HG02981 (cell line): Measurements from ENCODE around the gene ARL17B.
"Not testable (repeated sequence)": the region's sequence is repeated elsewhere in the genome, so short reads cannot be mapped to it uniquely, and the experiment has no call there.

ENCODE experiments used
- ATAC-seq: cut with Tn5 transposase; IDR thresholded peaks from one replicate; pipeline ENCODE4 v1.9.1; 2021; ENCODE audit warnings: mild to moderate bottlenecking, moderate library complexity; ENCODE audit not compliant: unreplicated experiment

Gene ARL17B

DNA sequence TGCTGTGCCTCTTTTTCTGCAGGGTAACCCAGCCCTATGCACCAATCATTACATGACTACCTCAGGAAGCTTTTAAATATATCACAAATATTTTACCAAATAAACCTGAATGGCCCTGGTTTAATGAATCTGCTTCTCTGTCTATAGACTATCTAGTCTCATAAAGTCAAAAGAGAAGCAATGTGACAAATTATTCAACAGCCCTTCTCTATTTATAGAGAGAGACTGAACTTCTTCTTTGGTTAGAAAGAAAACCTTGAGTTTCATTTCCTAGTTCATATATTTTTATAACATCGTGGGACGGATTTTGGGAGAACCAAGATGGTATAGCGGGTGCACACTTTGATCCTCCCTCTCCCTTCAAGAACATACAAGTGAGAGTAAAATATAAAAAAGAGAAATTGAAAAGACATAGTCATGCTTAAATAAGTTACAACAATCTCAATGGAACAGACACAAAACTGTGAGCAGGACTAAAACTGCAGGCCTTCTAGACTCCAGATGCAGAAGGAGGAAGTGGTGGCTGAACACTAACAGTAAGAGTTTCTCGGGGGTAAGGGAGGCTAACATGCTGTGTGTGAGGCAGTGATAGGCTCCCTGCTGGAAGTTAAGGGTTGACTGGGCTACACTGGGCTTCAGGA lies 70.5 kb downstream of the ARL17B start:
- peak; percentile 97 for ATAC-seq

DNA sequence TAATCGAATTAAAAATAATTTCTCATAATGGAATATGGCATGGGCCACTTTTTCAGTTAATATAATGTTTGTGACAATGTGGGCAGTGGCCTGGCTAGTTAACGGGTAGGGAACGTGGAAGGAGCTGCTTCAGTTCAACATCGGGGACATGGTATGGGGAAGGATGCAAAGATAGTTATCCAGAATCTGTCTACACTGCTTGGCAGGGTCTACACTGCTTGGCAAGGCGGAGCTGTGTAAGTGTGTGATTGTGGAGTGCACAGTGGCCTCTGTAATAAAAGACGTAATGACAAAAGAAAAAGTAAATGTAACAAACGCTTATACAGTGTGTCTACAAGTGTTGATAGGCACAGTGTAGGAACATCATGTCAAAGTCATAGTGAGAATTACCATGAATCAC lies 74.0 kb downstream of the ARL17B start:
- ATAC-seq = not testable (repeated sequence)

- ATAC-seq = not testable (repeated sequence)
Observed at GRCh38 chr17:46286764-46287221, 74.8 kb downstream of the ARL17B start.

DNA sequence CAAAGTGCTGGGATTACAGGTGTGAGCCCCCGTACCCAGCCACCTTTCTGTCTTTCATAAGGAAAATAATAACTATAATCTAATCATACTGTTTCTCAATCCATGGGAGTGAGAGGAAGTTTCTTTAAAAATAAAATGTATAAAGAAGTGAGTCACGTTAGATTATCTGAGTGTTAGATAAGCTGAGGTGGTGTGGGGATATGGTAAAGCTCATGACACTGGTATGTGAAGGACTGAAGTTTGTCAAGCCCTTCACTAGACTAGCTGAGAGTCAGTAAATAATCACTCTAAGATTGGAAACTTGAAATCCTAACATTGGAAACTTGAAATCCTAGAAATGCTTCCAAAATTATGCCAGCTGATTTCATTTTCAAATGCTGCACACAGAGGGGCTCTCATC lies 76.1 kb downstream of the ARL17B start:
- ATAC-seq = not testable (repeated sequence)

GRCh38 chr17:46284467-46284866 lies 77.1 kb downstream of the ARL17B start:
- not testable (repeated sequence) for ATAC-seq

DNA sequence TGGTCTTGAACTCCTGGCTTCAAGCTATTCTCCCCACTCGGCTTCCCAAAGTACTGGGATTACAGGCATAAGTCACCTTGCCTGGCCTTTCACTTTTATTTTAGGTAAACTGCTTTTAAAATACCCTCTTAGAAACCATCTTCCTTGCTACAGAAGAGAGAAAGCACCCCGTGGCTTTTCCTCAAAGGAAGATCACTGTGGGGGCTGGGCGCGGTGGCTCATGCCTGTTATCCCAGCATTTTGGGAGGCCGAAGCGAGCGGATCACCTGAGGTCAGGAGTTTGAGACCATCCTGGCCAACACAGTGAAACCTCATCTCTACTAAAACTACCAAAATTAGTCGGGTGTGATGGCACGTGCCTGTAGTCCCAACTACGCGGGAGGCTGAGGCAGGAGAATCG lies 78.9 kb downstream of the ARL17B start:
- ATAC-seq = not testable (repeated sequence)

DNA sequence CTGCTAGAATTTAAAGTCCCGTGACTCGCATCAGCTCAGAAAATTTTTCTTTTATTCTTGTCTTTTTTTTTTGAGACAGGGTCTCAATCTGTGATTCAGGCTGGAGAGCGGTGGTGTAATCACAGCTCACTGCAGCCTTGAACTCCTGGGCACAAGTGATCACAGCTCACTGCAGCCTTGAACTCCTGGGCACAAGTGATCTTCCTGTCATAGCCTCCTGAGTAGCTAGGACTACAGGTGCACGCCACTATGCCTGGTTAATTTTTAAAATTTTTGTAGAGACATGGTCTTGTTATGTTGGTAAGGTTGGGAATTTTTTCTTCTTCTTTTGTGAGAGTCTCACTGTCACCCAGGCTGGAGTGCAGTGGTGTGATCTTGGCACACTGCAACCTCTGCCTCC lies 80.2 kb downstream of the ARL17B start:
- ATAC-seq = not testable (repeated sequence)

DNA sequence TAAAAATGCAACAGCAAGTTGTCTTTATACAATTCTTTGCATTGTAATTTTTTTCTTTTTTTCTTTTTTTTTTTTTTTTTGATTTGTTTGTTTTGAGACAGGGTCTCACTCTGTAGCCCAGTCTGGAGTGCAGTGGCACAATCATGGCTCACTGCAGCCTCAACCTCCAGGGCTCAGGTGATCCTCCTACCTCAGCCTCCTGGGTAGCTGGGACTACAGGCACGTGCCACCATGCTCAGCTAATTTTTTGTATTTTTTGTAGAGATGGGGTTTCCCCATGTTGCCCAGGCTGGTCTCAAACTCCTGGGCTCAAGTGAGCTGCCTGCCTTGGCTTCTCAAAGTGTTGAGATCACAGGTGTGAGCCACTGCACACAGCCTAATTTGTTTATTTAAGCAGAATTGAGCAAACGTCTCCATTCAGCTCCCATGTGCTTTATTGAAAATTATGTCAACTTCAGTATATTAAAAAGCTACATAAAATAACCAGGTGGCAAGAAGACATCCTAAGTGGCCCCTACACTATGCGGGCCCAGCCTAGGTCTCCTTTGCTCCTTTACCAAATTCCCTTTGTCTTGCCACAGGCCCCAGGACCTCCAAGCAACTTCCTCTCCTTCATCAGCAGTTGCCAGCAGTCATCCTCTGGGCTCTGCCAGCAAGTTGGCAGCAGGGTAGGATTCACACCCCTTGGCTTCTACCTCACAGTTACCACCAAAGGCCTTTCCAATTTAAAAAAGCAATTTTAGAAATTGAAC lies 84.7 kb downstream of the ARL17B start:
- not testable (repeated sequence) for ATAC-seq

DNA sequence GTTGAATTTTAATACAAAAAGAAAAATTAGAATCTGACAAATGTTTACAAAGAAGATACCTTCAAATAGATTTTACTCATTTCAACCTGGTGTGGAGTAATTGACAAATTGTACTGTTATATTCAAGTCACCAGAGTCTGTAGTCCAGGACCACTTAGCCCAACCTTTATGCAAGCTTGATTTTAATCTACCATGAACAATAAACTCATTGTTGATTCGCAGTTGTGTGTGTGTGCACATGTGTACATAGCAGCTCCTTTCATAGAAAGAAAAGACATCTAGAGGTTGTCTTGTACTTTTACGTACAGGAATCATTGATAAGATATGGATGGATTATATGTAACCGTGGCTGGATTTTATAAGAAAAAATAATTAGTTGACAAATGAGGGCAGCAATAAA lies 87.3 kb downstream of the ARL17B start:
- ATAC-seq = no peak

DNA sequence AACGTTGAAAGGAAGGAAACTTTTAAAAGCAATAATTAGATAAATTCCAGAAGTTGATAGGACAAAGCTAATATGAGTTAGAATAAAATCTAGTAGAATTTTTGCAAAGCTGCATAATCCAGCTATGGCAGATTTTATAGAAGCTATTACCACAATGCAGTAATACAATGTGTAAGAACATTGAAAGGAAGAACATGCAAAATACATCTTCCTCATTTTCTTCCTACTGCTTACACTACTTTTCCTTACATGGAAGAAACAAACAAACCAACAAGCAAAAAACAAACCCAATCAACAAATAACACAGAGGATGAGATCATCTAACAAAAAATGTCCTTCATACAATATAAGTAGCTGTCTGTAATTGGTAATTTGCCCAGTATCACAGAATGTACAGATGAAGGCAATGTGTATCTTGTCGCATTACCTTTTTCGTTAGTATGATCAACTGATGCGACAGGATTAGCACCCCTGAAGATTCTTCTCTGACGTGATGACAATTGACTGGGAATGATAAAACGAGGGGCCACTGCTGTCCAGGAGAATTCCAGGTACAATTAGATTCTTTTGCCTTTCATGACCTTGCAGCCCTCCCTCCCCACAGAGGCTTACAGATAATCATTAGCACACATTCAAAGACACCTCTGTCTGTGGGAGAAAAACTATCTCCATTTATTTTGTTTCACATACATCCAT lies 87.9 kb downstream of the ARL17B start:
- ATAC-seq = no peak

DNA sequence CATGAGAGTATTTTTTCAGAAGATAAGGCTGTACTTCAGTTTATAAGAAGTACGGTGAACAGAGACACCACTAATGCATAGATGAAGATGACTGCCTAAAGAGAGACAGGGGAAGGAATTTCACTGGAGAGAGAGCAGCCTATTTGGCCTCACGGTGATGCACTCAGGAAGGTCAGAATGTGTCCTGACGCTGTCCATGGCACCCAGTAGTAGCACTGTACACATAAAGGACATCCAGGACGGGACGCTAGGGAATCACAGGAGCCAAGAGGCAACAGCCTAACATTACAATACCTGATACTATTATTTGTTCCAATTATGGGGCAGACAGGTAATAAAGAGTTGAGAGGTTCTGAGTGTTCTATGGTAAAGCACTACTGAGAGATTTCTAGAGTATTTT lies 91.5 kb downstream of the ARL17B start:
- ATAC-seq = no peak

DNA sequence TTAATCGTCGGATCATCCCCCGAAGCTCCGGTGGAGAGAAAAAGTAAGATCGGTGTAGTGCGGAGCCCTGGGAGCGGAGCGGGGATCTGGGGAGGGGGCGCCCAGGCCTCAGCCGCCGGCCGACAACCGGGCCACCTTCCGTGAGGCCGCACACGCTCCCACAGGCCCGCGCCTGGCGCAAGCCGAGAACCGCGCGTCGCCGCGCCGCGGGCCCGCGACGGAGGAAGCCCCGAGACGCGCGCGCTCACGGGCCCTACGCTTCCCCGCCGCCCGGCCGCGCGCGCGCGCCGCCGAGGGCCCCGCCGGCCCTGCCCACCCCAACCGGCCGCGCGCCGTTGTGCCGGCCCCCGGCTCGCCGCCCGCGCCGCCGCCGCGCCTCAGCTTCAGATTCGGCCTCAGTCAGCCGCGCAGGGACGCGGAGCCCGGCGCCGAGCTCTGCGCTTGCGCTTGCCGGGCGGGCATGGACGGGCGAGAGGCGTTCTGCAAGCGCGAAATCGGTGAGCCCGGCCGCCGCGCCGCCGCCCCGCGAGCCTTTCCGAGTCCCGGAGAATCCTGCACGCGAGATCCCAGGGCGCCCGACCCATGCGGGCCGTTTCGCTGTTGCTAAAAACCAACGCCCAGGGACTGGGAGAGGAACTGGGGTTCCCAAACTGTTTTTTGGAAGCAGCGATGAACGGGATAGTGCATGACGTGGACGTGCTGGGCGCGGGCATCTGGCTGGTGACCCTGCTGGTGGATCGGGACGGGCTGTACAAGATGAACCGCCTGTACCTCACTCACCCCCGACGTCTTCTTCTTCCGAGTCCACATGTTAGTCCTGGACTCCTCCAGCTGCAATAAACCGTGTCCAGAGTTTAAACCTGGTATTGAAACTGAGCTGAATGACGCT lies 94.7 kb downstream of the ARL17B start:
- ATAC-seq = peak; percentile 74

- not testable (repeated sequence) for ATAC-seq
Observed at GRCh38 chr17:46266063-46266655, 95.4 kb downstream of the ARL17B start.

DNA sequence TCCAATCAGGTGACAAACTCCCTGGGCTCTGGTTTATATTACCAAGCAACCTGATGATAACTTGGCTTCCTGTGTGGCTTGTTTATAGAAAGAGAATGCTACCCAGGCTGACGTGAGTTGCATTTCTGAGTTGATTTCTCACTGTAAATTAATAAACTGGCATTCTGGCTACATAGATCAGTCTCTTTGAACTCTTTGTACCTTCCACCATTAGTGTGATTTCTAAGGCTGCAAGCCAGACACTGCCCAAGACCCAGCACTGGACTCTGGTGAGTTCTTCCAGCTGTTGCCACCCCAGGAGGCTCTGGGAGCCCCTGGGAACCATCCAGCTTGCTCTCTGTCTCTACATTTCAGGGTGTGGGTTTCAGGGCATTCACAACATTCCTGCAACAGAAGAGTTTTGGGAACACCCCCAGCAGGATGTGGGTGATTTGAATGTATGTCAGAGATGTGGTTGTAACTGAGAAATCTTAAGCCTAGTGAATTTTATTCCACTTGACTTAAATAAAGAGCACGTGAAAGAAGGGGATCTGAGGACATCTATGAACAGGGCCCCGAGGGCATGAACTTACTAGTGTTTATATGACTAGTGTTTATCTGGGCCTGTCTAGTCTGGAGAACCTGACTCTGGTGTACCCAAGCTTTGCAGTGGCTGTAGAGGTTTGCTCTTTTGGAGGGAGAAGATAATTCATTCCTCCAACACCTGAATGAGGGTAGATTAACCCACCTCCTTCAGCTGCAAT lies 96.9 kb downstream of the ARL17B start:
- no peak for ATAC-seq

DNA sequence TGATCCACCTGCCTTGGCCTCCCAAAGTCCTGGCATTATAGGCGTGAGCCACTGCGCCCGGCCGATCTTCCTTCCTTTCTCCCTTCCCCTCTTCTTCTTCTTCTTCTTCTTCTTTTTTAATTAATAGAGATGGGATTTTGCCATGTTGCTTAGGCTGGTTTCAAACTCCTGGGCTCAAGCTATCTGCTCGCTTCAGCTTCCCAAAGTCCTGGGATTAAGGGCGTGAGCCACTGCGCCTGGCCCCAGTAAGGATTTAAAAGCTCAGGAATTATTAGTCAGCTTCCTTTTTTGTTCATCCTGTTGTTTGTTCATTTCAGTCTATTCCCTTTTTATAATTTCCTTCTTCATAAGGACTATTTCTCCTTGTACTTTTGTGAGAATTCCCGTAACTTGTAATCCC lies 99.3 kb downstream of the ARL17B start:
- ATAC-seq = no peak

DNA sequence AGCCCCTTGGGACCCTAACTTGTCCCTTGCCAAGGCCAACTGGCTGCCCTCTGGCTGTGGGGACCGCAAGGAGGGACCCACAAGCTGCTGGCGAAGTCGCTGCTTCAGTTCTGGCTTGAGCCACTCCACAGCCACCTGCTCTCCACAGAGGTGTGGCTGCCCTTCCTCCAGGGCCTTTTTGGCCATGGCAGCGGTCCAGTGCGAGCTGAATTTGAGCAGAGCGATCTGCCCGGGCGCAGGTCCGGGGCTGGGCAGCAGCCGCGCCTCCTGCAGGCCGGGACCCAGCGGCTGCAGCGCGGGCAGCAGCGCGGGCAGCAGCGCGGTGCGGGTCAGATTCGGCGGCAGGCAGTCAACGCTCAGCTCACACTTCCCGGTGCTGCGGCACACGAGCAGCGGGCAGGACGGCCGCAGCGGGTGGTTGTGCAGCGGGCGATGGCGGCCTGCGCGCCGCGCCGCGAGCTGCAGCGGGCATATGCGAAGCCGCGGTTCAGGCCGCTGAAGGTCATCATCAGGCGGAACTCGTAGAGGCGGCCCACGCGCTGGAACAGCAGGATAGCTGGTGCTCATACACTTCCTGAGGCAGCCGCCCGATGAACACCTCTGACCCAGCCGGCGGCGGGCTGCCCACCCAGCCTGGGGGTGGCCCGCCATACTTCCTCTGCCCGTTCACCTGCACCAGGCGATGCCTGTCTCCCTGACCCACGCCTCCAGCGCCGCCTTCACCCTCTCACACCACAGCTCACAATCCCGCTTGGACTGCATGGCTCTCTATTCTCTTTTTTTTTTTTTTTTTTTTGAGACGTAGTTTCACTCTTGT lies 101.5 kb downstream of the ARL17B start:
- not testable (repeated sequence) for ATAC-seq

DNA sequence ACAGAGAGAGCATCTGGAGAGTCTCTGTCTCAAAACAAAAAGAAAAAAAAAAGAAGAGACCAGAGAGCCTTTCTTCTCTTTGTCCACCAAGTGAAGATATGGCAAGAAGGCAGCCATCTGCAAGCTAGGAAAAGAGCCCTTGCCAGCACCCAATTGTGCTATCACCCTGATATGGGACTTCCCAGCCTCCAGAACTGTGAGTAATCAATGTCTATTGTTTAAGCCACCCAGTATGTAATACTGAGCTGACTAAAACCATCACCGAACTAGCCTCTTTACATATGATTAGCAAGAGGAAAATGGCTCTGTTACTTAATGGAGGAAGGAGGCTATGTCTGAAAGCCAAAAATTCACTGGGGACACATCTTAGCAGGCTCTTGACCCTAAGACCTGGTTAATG lies 105.2 kb downstream of the ARL17B start:
- ATAC-seq = not testable (repeated sequence)

- not testable (repeated sequence) for ATAC-seq
Observed at GRCh38 chr17:46254215-46254614, 107.4 kb downstream of the ARL17B start.

DNA sequence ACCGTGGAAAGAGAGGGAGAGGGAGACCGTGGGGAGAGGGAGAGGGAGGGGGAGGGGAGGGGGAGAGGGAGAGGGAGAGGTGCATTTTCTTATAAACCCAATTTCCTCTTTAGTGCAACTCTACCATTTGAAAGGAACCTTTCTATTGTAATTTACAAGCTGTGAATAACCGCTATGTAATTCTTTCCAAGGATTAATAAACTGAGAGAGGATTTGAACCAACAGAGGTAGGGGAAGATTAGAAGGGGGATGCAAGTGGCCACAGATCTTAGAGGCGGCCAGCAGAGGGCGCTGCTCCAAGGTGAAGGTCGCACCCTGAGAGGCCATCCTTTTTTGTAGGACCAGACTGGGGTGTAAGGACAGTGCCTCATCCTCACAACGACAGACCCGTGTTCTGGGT lies 107.8 kb downstream of the ARL17B start:
- ATAC-seq = not testable (repeated sequence)
